Right kidney (tissue), 1 donor: ENCODE data around the gene SMG6.
"Not testable (repeated sequence)": the region's sequence is repeated elsewhere in the genome, so short reads cannot be mapped to it uniquely, and the experiment has no call there.

Experiments used
- DNase-seq: peaks from one replicate; pipeline ENCODE4 v3.0.0-alpha.2; 2016

The SMG6 gene

GRCh38 chr17:2202996-2203575 lies 100.5 kb downstream of the SMG6 start:
- DNase-seq = no peak

- no peak for DNase-seq
Observed at GRCh38 chr17:2202302-2202995, 101.1 kb downstream of the SMG6 start.

GRCh38 chr17:2199386-2199785 lies 104.2 kb downstream of the SMG6 start:
- DNase-seq = not testable (repeated sequence)

GRCh38 chr17:2198927-2199326 lies 104.7 kb downstream of the SMG6 start:
- DNase-seq = no peak

- DNase-seq = no peak
Observed at GRCh38 chr17:2197271-2197670, 106.3 kb downstream of the SMG6 start.

GRCh38 chr17:2195729-2196128 lies 107.9 kb downstream of the SMG6 start:
- DNase-seq = no peak

GRCh38 chr17:2194889-2195335 lies 108.7 kb downstream of the SMG6 start:
- no peak for DNase-seq

GRCh38 chr17:2192367-2193057 lies 111.1 kb downstream of the SMG6 start:
- DNase-seq = no peak

- DNase-seq = no peak
Observed at GRCh38 chr17:2191785-2192184, 111.8 kb downstream of the SMG6 start.

- no peak for DNase-seq
Observed at GRCh38 chr17:2191227-2191626, 112.4 kb downstream of the SMG6 start.

- DNase-seq = no peak
Observed at GRCh38 chr17:2190014-2190413, 113.6 kb downstream of the SMG6 start.

- DNase-seq = no peak
Observed at GRCh38 chr17:2188971-2189630, 114.5 kb downstream of the SMG6 start.

GRCh38 chr17:2187758-2188157 lies 115.8 kb downstream of the SMG6 start:
- DNase-seq = no peak

GRCh38 chr17:2186937-2187336 lies 116.6 kb downstream of the SMG6 start:
- DNase-seq = no peak

- DNase-seq = no peak
Observed at GRCh38 chr17:2184993-2185931, 118.3 kb downstream of the SMG6 start.

GRCh38 chr17:2183346-2183745 lies 120.2 kb downstream of the SMG6 start:
- no peak for DNase-seq

GRCh38 chr17:2181897-2182448 lies 121.6 kb downstream of the SMG6 start:
- DNase-seq = no peak

GRCh38 chr17:2181206-2181896 lies 122.2 kb downstream of the SMG6 start:
- DNase-seq = no peak

- DNase-seq = no peak
Observed at GRCh38 chr17:2180768-2181167, 122.8 kb downstream of the SMG6 start.

GRCh38 chr17:2179615-2180295 lies 123.8 kb downstream of the SMG6 start:
- peak; percentile 69 for DNase-seq
